Measurements from ENCODE around the gene PPP1R14D. TPM values are rescaled to one million over a fixed set of nuclear protein-coding genes. Genes with fewer than 3 reads are reported as not detected.
A peak's percentile ranks its signal among the peaks of the same experiment; 100 is the strongest.

The PPP1R14D gene
- total RNA-seq, 1 donor, result not detected

DNA sequence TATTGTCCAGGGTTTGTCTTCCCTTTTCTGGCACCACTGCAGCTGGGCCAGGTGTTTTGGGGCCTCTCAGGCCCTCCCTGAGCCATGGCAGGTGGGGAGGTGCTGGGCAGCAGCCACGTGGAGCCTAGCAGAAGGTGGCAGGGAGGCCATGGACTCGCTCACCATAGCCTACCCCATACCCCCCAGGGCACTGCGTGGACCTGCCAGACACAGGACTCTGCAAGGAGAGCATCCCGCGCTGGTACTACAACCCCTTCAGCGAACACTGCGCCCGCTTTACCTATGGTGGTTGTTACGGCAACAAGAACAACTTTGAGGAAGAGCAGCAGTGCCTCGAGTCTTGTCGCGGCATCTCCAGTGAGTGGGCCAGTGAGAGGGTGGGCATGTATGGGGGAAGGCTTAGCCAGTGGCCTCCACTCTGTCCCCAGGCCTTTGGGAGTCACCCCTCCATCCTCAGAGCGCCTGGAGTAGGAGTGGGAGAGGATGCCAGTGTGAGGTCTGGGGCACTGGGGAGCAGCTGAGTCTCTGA, 27.3 kb upstream of the PPP1R14D start:
- Histone ChIP-seq H2AFZ (ENCODE audit: low read length) (no peak overlapping the region), H3K27ac (ENCODE audit: low read depth, low read length) (no peak overlapping the region), H4K20me1 (ENCODE audit: insufficient read depth, low read length) (no peaks in the 10 kb centered on the region), H3K36me3 (ENCODE audit: insufficient read depth, low read length) (no peaks in the 10 kb centered on the region), H3K4me2 (ENCODE audit: insufficient read depth, low read length) (no peak overlapping the region), H3K27me3 (ENCODE audit: insufficient read depth, low read length) (no peaks in the 10 kb centered on the region), H3K4me3 (ENCODE audit: insufficient read depth, low read length) (no peak overlapping the region), H3K79me2 (ENCODE audit: insufficient read depth, low read length) (no peaks in the 10 kb centered on the region), H3K9me3 (ENCODE audit: low read depth, low read length) (no peaks in the 10 kb centered on the region), H3K4me1 (ENCODE audit: insufficient read depth, low read length) (no peaks in the 10 kb centered on the region)
- TF ChIP-seq, protein P1, sequence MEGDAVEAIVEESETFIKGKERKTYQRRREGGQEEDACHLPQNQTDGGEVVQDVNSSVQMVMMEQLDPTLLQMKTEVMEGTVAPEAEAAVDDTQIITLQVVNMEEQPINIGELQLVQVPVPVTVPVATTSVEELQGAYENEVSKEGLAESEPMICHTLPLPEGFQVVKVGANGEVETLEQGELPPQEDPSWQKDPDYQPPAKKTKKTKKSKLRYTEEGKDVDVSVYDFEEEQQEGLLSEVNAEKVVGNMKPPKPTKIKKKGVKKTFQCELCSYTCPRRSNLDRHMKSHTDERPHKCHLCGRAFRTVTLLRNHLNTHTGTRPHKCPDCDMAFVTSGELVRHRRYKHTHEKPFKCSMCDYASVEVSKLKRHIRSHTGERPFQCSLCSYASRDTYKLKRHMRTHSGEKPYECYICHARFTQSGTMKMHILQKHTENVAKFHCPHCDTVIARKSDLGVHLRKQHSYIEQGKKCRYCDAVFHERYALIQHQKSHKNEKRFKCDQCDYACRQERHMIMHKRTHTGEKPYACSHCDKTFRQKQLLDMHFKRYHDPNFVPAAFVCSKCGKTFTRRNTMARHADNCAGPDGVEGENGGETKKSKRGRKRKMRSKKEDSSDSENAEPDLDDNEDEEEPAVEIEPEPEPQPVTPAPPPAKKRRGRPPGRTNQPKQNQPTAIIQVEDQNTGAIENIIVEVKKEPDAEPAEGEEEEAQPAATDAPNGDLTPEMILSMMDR (IDR thresholded peaks at IDR 0.05; ENCODE audit: extremely low read depth, low read depth, low read length), result no peak
- peak; percentile 21 for DNase-seq (ENCODE audit: insufficient read length, low spot score, missing footprints)

DNA sequence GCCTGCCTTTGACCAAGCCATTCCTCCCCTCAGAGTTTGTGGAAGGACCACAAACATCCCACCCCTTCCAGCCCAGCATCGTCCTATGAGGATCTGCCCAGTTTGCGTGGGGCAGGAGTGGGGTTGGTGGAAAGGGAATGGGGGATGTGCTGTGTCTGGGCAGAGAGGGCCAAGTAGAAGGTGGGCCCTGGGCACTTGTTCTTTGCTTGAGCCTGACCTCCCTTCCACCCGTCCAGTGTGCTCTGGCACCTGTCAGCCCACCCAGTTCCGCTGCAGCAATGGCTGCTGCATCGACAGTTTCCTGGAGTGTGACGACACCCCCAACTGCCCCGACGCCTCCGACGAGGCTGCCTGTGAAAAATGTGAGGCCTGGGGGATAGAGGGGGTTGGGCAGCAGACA, 25.7 kb upstream of the PPP1R14D start:
- no peaks in the 10 kb centered on the region for H3K27me3 ChIP-seq (ENCODE audit: insufficient read depth, low read length)
- H3K4me2 ChIP-seq (ENCODE audit: insufficient read depth, low read length), result no peak overlapping the region
- H3K36me3 ChIP-seq (ENCODE audit: insufficient read depth, low read length), result no peaks in the 10 kb centered on the region
- H4K20me1 ChIP-seq (ENCODE audit: insufficient read depth, low read length), result no peaks in the 10 kb centered on the region
- no peak overlapping the region for H3K4me3 ChIP-seq (ENCODE audit: insufficient read depth, low read length)
- TF ChIP-seq, protein P1 (IDR thresholded peaks at IDR 0.05; ENCODE audit: extremely low read depth, low read depth, low read length), result no peak
- no peak overlapping the region for H3K27ac ChIP-seq (ENCODE audit: low read depth, low read length)
- no peaks in the 10 kb centered on the region for H3K4me1 ChIP-seq (ENCODE audit: insufficient read depth, low read length)
- no peaks in the 10 kb centered on the region for H3K79me2 ChIP-seq (ENCODE audit: insufficient read depth, low read length)
- H2AFZ ChIP-seq (ENCODE audit: low read length), result no peak overlapping the region
- DNase-seq (ENCODE audit: insufficient read length, low spot score, missing footprints), result peak; percentile 38
- H3K9me3 ChIP-seq (ENCODE audit: low read depth, low read length), result no peaks in the 10 kb centered on the region

DNA sequence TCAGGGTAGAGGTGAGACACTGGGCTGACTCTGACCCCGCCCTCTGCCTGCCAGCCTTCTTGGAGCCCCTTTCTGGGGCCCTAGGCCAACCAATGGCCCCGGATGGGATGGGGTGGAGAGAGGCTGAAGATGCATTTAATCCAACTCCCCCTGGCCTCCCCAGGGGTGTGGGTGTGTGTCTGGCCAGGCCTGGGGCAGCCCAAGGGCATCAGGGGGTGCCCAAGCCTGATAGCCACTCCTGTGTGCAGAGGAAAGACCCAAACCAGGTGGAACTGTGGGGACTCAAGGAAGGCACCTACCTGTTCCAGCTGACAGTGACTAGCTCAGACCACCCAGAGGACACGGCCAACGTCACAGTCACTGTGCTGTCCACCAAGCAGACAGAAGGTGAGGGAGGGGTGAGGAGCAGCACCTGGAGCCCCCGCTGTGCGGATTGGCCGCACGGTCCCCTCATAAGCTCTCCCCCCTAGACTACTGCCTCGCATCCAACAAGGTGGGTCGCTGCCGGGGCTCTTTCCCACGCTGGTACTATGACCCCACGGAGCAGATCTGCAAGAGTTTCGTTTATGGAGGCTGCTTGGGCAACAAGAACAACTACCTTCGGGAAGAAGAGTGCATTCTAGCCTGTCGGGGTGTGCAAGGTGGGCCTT, 24.9 kb upstream of the PPP1R14D start:
- no peaks in the 10 kb centered on the region for H3K79me2 ChIP-seq (ENCODE audit: insufficient read depth, low read length)

DNA sequence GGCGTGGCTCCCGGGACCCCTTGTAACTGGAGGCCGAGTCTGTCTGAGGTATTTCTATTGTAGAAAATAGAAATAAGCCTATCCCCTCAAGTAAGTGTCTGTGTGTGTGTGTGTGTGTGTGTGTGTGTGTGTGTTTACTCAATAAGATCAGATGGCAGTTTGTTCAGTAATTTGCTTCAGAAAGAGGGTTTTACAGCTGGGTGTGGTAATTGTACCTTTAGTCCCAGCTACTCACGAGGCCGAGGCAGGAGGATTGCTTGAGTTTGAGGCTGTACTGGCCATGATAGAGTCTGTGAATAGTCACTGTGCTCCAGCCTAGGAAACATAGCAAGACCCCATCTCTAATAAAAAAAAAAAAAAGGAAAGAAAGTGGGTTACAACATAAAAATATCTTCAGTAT, 24.0 kb upstream of the PPP1R14D start:
- no peaks in the 10 kb centered on the region for H3K9me3 ChIP-seq (ENCODE audit: low read depth, low read length)
- DNase-seq (ENCODE audit: insufficient read length, low spot score, missing footprints), result peak; percentile 45
- TF ChIP-seq, protein P1 (IDR thresholded peaks at IDR 0.05; ENCODE audit: extremely low read depth, low read depth, low read length), result no peak
- no peaks in the 10 kb centered on the region for H3K4me1 ChIP-seq (ENCODE audit: insufficient read depth, low read length)
- no peaks in the 10 kb centered on the region for H3K79me2 ChIP-seq (ENCODE audit: insufficient read depth, low read length)
- no peak overlapping the region for H2AFZ ChIP-seq (ENCODE audit: low read length)
- H3K4me2 ChIP-seq (ENCODE audit: insufficient read depth, low read length), result no peak overlapping the region
- H3K4me3 ChIP-seq (ENCODE audit: insufficient read depth, low read length), result no peak overlapping the region
- no peak overlapping the region for H3K27ac ChIP-seq (ENCODE audit: low read depth, low read length)
- H3K27me3 ChIP-seq (ENCODE audit: insufficient read depth, low read length), result peaks cover 3% of the 10 kb centered on the region
- no peaks in the 10 kb centered on the region for H4K20me1 ChIP-seq (ENCODE audit: insufficient read depth, low read length)
- H3K36me3 ChIP-seq (ENCODE audit: insufficient read depth, low read length), result no peaks in the 10 kb centered on the region

More for the DNA sequence above, 24.9 kb upstream of the PPP1R14D start:
- no peak overlapping the region for H3K4me3 ChIP-seq (ENCODE audit: insufficient read depth, low read length)
- DNase-seq (ENCODE audit: insufficient read length, low spot score, missing footprints), result peak; percentile 66
- H4K20me1 ChIP-seq (ENCODE audit: insufficient read depth, low read length), result no peaks in the 10 kb centered on the region
- no peaks in the 10 kb centered on the region for H3K4me1 ChIP-seq (ENCODE audit: insufficient read depth, low read length)
- H3K9me3 ChIP-seq (ENCODE audit: low read depth, low read length), result no peaks in the 10 kb centered on the region
- H3K27me3 ChIP-seq (ENCODE audit: insufficient read depth, low read length), result no peaks in the 10 kb centered on the region
- H3K36me3 ChIP-seq (ENCODE audit: insufficient read depth, low read length), result no peaks in the 10 kb centered on the region
- no peak overlapping the region for H3K27ac ChIP-seq (ENCODE audit: low read depth, low read length)
- H2AFZ ChIP-seq (ENCODE audit: low read length), result no peak overlapping the region
- no peak overlapping the region for H3K4me2 ChIP-seq (ENCODE audit: insufficient read depth, low read length)
- TF ChIP-seq, protein P1 (IDR thresholded peaks at IDR 0.05; ENCODE audit: extremely low read depth, low read depth, low read length), result no peak

All from osteoblast (primary cell).